Left lung (tissue), 10 donors: Measurements from ENCODE around the gene GSTM4. TPM values are rescaled to one million over a fixed set of nuclear protein-coding genes. Genes with fewer than 3 reads are reported as not detected.
"Not testable (repeated sequence)": the region's sequence is repeated elsewhere in the genome, so short reads cannot be mapped to it uniquely, and the experiment has no call there.

Source experiments
- ATAC-seq: fragments of 200-7000 bp; cut with Tn5 transposase; one replicate; pipeline ENCODE4 v1.9.1; 2020; ENCODE audit warnings: moderate library complexity
- DNase-seq, 4 donors: peaks; one replicate each; pipeline ENCODE4 v3.0.0-alpha.2; 2013 to 2020
- H3K27ac ChIP-seq, 2 donors: fragments of 200-600 bp; sonication (generic) in 1 of 2; one replicate each; pipeline versions ENCODE4 v1.5.0 to v1.8.0; 2020 to 2021
- H3K27me3 ChIP-seq, 2 donors: fragments of 200-600 bp; sonication (generic) in 1 of 2; one replicate each; pipeline versions ENCODE4 v1.5.0 to v1.8.0; 2020 to 2021
- H3K36me3 ChIP-seq, 2 donors: fragments of 200-600 bp; sonication (generic) in 1 of 2; one replicate each; pipeline versions ENCODE4 v1.5.0 to v1.8.0; 2020 to 2021
- H3K4me1 ChIP-seq, 2 donors: fragments of 200-600 bp; one replicate each; pipeline ENCODE4 v1.8.0; 2021
- H3K4me3 ChIP-seq, 2 donors: fragments of 200-600 bp; sonication (generic) in 1 of 2; one replicate each; pipeline versions ENCODE4 v1.5.0 to v1.8.0; 2020 to 2021; ENCODE audit warnings: mild to moderate bottlenecking in 1 of 2
- H3K9me3 ChIP-seq, 2 donors: fragments of 200-600 bp; sonication (generic) in 1 of 2; one replicate each; pipeline versions ENCODE4 v1.5.0 to v1.8.0; 2020 to 2021
- intact Hi-C, 2 donors: fragments of 100-400 bp; cut with DNase I; formaldehyde crosslinking; loops; one replicate each; pipeline versions ENCODE4 v1.11.2 to v1.14.2; 2022
- polyA plus RNA-seq, 6 donors: library from polyadenylated mRNA; unstranded; fragments of 120-200 nt; gene quantifications; one replicate each; pipeline ENCODE4 v1.2.1, GENCODE V29; 2013; ENCODE audit not compliant: insufficient read length in 6 of 6
- total RNA-seq, 2 donors: library from RNA; stranded (reverse); fragmentation: NEBNext Ultra II Directional; extraction: Animal tissue kit (Norgen Biotek cat#: 25700); gene quantifications; one replicate each; pipeline ENCODE4 v1.2.1, GENCODE V29; 2021
- TF ChIP-seq, protein P1 (sequence below), 2 donors: fragments of 200-600 bp; sonication (generic) in 1 of 2; IDR thresholded peaks; one replicate each; pipeline versions ENCODE4 v1.5.0 to v1.8.0; 2021; ENCODE audit warnings: antibody characterized with exemption in 2 of 2
- donor health status: DM: no; HTN: yes; CAD: no.
- donor health status: DM: no; HTN: no; CAD: no.

The GSTM4 gene
- total and polyA plus RNA-seq, 8 donors, result 20.2 to 37.2 (median 28.9) TPM

- H3K4me1 ChIP-seq, result peaks cover 0 to 18% of the 10 kb centered on the region in 2 donors
- peaks cover 0 to 14% of the 10 kb centered on the region in 2 donors for H3K36me3 ChIP-seq
- no peak overlapping the region for H3K4me3 ChIP-seq
- DNase-seq (no peak), ATAC-seq (no peak)
- no peak overlapping the region for H3K27ac ChIP-seq
- TF ChIP-seq, protein P1, sequence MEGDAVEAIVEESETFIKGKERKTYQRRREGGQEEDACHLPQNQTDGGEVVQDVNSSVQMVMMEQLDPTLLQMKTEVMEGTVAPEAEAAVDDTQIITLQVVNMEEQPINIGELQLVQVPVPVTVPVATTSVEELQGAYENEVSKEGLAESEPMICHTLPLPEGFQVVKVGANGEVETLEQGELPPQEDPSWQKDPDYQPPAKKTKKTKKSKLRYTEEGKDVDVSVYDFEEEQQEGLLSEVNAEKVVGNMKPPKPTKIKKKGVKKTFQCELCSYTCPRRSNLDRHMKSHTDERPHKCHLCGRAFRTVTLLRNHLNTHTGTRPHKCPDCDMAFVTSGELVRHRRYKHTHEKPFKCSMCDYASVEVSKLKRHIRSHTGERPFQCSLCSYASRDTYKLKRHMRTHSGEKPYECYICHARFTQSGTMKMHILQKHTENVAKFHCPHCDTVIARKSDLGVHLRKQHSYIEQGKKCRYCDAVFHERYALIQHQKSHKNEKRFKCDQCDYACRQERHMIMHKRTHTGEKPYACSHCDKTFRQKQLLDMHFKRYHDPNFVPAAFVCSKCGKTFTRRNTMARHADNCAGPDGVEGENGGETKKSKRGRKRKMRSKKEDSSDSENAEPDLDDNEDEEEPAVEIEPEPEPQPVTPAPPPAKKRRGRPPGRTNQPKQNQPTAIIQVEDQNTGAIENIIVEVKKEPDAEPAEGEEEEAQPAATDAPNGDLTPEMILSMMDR (IDR thresholded peaks at IDR 0.05), result no peak
- intact Hi-C loops, result loop anchor here in 1 of 2 donors (10.0 kb wide), 1 partner anchor 116 kb away; no protein-coding TSS in a partner anchor
- no peaks in the 10 kb centered on the region for H3K9me3 ChIP-seq
- no peaks in the 10 kb centered on the region for H3K27me3 ChIP-seq
These were observed 2.7 kb downstream of the GSTM4 start for GRCh38 chr1:109658533-109659042.

DNA sequence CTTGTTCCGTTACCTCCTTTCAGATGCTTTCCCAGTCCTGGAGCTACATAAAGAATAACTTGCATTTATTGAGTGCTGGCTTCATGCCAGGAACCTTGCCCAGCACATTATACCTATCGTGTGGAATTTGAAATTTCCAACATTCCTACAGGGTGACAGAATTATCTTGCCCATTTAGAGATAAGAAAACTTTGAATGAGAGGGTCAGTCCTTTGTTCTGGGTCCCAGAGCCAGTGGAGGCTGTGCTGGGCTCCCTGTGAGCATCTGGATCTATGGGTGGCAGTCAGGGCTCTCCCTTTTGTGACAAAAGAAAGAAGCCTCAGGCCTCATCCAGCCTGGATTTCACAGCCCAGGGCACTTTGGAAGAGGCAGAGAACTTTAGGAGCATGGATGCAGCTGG lies 3.2 kb downstream of the GSTM4 start:
- no peak overlapping the region for H3K4me3 ChIP-seq
- no peak overlapping the region for H3K27ac ChIP-seq
- peaks cover 0 to 18% of the 10 kb centered on the region in 2 donors for H3K4me1 ChIP-seq
- H3K9me3 ChIP-seq, result no peaks in the 10 kb centered on the region
- no peak for DNase-seq
- peaks cover 0 to 14% of the 10 kb centered on the region in 2 donors for H3K36me3 ChIP-seq
- TF ChIP-seq, protein P1 (IDR thresholded peaks at IDR 0.05), result no peak
- H3K27me3 ChIP-seq, result no peaks in the 10 kb centered on the region
- ATAC-seq, result no peak
- intact Hi-C loops, result loop anchor here in 1 of 2 donors (10.0 kb wide), 1 partner anchor 116 kb away; no protein-coding TSS in a partner anchor

DNA sequence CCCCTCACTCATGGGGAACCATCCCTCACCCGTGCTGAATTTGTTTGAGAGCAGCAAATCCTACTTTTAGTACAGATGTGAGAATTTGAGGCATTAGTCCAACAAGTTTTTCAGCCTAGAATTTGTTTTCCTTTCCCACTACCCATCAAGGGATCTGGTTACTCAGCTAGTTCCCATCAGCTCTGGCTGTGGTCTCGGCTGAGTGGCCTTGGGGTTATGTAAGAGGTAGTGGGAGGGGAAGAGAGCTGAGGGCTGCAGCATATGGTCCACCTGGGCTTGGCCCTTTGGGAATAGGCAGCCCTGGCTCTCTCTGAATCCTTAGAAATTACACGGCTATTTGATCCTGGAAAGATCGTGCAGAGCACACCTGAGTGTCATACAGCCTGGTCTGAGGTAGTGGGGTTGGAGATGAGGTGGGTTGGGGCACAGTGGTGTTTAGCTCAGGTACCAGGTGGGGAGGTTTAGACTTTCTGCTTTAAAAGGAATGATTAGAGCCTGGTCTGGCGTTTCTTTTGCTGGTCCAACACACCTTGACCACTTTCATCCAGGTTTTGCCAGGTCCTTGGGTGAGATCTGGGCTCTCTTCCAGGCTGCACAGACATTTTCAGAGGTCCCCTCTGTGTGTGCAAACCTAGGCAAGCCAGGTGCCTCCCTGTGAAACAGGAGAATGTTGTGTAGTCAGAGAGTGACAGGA lies 4.2 kb downstream of the GSTM4 start:
- TF ChIP-seq, protein P1 (IDR thresholded peaks at IDR 0.05), result no peak
- DNase-seq (no peak), ATAC-seq (no peak)
- Histone ChIP-seq H3K4me3 (no peak overlapping the region), H3K9me3 (no peaks in the 10 kb centered on the region), H3K4me1 (peaks cover 0 to 15% of the 10 kb centered on the region in 2 donors), H3K36me3 (peaks cover 0 to 14% of the 10 kb centered on the region in 2 donors), H3K27ac (no peak overlapping the region), H3K27me3 (no peaks in the 10 kb centered on the region)
- intact Hi-C loops, result loop anchor here in 1 of 2 donors (10.0 kb wide), 1 partner anchor 115 kb away; no protein-coding TSS in a partner anchor

GRCh38 chr1:109660691-109661026 lies 4.8 kb downstream of the GSTM4 start:
- H3K27me3 ChIP-seq, ATAC-seq, DNase-seq, H3K9me3 ChIP-seq, intact Hi-C loops, H3K4me3 ChIP-seq, H3K27ac ChIP-seq, H3K4me1 ChIP-seq: not testable (repeated sequence)
- peaks cover 0 to 14% of the 10 kb centered on the region in 2 donors for H3K36me3 ChIP-seq

- peaks cover 0 to 14% of the 10 kb centered on the region in 2 donors for H3K36me3 ChIP-seq
- TF ChIP-seq, protein P1 (IDR thresholded peaks at IDR 0.05), result no peak
- H3K4me3 ChIP-seq, result no peak overlapping the region
- no peaks in the 10 kb centered on the region for H3K27me3 ChIP-seq
- H3K4me1 ChIP-seq, result peaks cover 0 to 8% of the 10 kb centered on the region in 2 donors
- ATAC-seq (no peak), DNase-seq (no peak)
- no peak overlapping the region for H3K27ac ChIP-seq
- H3K9me3 ChIP-seq, result no peaks in the 10 kb centered on the region
- intact Hi-C loops, result no loop called here
These were observed 5.5 kb downstream of the GSTM4 start for GRCh38 chr1:109661391-109661790.
